ENCODE measurements around the gene ST6GALNAC2.

The ST6GALNAC2 gene

DNA sequence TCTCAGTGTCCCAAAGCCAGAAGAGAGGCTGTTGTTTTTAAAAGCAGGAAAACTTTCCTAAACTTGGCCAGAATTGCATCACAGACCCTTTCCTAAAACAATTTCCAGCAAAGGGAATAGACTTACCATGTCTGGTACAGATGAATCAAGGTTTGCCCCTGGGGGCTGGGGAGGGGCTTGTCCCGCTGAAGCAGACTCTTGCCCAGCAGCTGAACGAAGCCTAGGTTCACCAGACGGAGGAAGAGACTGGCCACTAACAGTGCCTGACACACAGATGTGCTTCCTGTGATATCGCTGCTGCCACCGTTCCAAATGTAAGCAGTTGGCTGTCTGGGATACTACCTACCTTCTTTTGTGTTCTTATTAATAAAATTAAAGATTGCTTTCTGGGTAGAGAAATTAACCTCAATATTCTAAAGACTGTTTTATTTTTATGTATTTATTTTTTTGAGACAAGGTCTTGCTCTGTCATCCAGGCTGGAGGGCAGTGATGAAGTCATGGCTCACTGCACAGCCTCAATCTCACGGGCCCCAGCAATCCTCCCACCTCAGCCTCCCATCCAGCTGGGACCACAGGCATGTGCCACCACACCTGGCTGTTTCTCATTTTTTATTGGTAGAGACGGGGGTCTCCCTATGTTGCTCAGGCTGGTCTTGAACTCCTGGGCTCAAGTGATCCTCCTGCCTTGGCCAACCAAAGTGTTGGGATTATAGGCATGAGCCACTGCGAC, 32.3 kb downstream of the ST6GALNAC2 start:
- no peak for DNase-seq

GRCh38 chr17:76551685-76552084, 34.0 kb downstream of the ST6GALNAC2 start:
- no peak for DNase-seq

DNA sequence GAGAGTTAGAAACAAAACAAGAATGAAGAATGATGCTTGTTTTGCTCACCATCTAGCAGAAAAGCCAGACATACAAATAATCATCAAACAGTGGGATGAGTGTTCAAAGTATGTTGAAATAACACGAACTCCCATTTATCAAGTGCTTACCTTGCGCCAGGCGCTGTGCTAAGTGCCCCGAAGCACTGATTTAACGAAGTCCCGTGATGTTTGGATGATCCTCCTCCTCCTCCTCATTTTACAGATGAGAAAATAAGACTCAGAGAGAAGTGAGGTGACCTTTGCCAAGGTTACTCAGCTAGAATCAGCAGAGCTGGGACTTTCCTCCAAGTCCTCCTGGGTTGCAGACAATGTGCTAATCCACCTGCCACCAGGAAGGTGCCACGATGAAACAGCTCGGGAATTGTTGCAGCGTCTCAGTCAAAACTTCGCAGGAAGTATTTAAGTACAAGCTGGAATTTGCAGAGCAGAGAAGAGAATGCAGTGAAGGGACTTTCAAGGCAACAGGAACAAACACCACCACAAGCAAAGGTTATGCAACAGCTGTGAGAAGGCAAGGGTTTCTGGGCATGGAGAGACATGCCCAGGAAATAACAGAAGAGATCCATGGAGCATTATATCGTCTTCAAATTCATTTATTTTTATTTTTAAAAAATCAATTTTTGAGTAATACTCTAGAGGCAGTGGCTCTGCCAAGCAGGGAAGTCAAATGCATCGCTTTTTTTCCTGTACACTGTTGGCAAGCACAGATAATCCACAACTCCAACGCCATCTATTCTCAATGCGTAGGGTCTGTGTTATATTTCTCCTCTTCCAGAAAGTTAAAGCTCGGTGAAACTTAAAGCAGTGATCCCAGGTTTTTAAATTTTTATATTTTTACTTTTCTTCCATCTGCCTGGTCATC, 34.7 kb downstream of the ST6GALNAC2 start:
- DNase-seq: no peak

DNA sequence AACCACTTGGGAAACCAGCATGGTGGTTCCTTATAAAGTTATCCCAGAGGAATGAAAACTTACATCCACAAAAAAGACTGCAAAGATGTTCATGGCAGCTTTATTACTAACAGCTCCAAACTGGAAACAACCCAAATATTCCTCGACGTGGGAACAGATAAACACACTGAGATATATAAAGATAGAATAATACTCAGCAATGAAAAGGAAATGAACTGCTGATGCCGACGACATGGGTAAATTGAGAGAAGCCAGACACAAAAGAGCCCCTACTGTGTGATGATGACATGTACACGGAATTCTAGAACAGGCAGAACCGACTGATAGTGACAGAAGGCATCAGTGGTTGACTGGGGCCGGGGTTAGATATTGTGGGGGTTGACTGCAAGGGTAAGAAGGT, 36.1 kb downstream of the ST6GALNAC2 start:
- no peak for DNase-seq

DNA sequence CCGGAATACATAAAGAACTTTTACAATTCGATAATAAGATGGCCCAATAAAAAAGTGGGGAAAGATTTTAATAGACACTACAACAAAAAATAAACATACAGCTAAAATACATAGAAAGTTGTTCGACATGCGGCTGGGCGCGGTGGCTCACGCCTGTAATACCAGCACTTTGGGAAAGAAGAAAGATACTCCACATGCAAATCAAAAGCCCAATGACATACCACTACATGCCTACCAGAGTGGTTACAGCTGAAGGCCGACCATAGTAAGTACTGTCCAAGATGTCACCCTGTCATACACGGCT, 36.5 kb downstream of the ST6GALNAC2 start:
- no peak for DNase-seq

DNA sequence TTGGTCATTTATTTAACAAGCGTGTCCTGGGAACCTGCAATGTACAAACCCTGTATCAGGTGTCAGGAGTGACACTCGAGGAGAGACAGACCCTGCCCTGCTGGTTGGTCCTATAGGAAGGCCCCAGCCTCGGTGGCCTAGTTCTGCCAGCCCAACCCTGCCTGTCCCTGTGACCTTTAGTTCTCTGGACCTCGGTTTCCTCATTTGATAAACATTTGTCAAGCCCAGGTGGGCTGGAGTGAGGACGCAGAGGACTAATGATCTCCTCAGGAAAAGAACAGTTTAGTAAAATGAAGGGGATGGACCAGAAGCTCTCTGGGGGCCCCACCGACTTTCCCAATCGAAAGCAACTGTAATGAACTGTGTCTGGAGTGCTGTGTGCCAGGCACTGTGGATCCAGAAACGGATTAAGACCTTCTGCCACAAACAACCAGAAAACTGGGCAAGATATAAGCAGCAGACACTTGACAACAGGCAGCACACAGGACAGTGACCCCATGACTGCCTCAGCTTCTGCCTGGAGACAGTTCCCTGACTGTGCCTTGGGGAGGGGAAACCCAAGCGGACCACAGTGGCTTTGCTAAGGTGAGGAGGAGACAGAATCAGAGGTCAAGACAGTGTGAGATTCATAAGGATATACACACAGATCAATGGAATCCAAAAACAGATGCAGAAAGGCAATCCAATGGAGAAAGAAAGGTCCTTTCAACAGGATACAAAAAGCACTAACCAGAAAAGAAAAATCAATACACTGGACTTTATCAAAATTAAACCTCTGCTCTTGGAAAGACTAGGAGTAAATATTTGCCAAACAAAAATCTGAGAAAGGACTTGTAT, 37.1 kb downstream of the ST6GALNAC2 start:
- no peak for DNase-seq

- no peak for DNase-seq
These were observed 37.9 kb downstream of the ST6GALNAC2 start for GRCh38 chr17:76547642-76548202.

DNA sequence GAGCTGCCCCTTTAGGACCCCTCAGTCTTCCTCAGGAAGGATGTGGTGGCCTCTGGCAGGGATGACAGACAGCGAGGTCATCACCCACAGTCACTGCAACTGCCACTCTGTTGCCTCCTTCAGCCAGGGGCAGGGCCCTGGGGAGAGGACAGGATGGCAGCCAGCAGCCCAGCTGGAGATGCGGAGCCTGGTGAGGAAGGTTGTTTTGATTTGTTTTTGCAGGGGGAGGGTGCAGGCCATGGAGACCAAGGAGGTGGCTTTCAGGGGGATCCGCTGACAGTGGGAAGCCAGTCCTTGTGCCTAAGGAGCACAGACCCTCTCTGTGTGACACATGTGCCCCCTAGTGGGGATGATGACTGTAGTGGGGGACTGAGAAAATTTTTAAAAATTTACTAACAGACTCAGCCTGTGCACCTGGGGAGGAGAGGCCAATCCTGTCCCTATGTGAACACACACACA, 38.4 kb downstream of the ST6GALNAC2 start:
- peak; percentile 72 for DNase-seq

DNA sequence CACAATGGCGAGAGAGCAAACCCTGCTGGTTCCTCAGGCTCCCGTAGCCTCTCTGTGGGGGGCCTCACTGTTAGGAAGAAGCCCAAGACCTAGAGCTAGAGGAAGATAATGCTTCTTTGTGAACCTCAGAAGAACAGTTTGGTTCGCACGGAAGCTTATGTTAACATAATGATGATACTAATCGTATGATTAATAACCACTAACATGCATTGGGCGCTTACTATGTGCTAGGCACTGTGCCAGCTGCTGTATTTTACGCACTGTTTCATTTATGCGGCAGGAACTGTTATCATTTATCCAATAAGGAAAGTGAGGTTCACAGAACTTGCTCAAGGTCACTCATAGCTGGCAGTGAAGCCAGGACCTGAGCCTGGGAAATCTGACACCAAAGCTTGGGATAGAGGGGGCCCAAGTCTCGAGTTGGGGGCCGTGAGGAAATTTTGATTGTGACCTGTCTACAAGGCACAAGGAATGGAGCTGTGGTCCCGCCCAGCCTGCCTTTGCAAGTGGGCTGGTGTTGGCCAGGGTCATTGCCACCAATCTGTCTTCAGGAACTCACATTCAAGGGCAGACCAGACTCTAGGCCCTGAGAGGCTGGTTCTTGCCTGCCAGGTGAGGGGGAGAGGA, 39.0 kb downstream of the ST6GALNAC2 start:
- DNase-seq: no peak

DNA sequence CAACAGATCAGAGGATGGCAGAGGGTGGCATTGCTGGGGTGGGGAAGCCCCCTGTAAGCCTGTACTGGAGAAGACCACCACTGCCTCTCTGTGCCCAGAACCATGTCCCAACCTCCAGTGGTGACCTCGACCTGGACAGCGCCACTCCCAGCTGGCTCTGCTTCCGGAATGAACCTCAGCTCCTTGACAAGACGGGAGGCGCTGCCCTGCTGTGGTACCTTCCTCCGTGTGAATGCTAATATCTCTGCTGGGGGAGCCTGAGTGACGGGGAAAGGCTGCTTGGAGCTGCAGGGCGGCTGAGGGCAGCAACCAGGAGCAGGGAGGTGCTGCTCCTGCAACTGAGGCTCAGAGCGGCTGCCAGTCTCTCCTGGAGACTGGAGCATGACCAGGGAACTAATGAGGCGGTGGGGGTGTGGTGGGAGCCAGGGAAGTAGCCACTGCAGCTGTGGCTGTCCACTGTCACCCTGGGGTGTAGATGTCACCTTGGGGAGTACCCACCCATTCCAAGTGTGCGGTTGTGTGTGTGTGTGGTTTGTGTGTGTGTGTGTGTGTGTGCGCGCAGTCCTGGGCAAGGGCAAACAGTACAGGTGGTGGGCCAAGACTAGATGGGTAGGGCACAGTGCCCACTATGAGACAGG, 39.6 kb downstream of the ST6GALNAC2 start:
- DNase-seq: no peak

- DNase-seq: no peak
These were observed 40.9 kb downstream of the ST6GALNAC2 start for GRCh38 chr17:76544546-76545365.

- no peak for DNase-seq
These were observed 41.7 kb downstream of the ST6GALNAC2 start for GRCh38 chr17:76543826-76544545.

DNA sequence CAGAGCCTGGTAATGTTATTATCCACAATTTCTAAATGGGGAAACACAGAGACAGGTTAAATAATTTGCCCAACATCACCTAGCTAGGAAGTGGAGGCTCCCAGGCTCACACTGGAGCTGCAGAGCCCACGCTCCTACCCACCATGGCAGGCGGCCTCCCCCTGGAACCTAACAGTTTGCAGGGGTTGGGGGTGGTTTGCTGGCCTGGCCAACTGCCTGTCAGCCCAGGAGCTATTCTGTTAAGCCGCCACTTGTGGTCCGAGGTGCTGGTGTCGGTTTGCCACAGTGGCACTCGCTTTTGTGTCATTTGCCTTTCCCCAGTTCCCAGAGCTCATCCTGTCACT, 42.2 kb downstream of the ST6GALNAC2 start:
- DNase-seq: no peak

- no peak for DNase-seq
These were observed 42.7 kb downstream of the ST6GALNAC2 start for GRCh38 chr17:76542984-76543383.

DNA sequence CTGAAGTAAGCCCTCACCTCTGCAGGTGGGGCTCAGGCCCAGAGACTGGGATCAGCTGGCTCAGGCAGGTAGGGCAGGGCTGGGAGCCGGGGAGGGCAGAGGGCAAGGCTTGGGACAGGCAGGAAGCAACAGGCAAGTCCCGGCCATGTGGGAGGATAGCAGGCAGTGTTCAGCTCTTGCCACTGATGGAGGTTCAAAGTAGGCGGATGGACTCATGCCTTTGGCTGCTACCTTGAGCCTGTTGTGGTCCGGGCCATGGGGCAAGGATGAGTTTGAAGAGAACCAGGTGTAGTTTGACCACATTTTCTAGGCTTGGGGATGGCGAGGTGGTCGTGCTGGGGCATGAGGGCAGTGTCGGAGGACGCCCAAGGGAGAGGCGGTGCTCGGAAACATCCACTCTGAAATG, 43.1 kb downstream of the ST6GALNAC2 start:
- no peak for DNase-seq

DNA sequence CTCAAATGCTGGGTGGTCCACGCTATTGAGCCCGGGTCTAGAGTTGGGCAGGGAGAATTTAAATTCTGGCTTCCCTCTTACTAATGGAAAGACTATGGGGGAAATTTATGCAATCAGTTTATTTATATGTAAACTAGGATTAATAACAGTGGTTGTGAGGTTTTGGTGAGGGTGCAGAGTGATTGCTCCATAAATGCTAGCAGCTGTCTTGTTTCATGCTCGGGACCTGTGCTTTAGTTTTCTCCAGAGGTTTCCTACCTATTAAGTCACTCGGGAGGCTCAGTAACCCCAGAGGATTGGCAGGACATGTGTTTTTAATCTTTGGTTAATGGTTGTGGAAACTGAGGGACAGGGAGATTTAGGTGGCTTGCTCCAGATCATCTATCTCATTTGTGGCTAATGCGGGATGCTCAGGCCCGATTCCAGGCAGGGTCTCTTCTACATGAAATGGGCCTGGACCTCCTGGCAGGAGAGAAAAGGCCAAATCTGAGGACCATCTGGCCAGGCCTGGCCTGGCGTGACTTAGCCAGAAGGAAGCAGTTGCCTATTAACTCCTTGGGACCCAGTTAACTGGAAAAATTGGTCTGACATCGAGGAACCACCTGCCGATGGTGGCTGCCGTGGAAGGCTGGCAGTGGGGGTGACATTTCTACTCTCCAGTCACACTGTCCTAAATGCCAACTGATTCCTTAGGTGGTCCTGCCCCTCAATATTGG, 43.8 kb downstream of the ST6GALNAC2 start:
- no peak for DNase-seq

DNA sequence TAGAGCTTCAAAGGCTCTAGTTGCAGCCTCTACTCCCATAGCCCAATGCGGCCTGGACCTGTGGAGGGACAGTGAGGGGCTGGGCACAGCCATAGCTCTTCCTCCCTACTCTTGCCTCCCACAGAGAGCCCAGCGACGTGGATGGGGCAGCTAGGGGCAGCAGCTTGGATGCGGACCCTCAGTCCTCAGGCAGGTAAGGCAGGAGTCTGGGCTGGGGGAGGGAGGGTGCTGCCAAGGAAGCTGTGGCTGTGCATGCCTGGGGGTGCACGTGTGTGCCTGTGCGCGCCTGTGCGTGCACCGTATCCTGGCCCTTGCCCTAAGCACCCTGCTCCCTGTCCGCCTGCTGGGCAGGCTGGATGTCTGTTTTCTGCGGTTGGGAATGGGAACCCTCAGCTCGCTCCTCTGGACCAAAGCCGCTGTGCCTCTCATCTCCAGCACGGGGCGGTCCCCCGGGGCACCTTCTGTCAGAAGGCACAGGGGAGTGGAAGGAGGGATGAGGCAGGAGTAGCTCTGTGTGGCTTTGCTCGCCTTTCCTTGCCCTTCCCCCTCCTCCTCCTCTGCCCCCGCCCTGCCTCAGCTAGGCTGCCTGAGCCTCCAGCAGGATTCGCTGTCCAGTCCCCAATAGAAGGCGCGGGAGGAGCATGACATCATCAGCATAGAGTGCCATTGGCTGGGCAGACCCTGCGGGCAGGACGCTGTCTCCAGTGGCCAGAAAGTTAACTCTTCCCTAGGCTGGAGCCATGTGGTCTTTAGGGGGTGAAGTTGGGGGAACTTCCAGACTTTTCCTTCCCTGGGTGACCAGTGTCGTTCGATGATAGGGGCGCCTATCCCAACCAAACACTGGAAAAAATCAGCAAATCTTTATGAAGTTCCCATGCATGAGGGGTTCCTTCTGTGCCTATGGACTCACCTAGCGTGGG, 45.0 kb downstream of the ST6GALNAC2 start:
- DNase-seq: peak; percentile 30

GRCh38 chr17:76539631-76540271, 45.9 kb downstream of the ST6GALNAC2 start, which contains the start of gene PRCD:
TSS of gene PRCD (plus strand) at chr17:76540044. CDS start at chr17:76540142, 98 bp downstream.
- no peak for DNase-seq
